Right atrium auricular region (tissue), 2 donors: ENCODE results near the gene S100A3. TPM values are rescaled to one million over a fixed set of nuclear protein-coding genes. Genes with fewer than 3 reads are reported as not detected.
"Not testable (repeated sequence)": the region's sequence is repeated elsewhere in the genome, so short reads cannot be mapped to it uniquely, and the experiment has no call there.

Experiments used
- DNase-seq: peaks from one replicate; pipeline ENCODE4 v3.0.0-alpha.2; 2019; ENCODE audit warnings: low spot score
- H3K27ac ChIP-seq, 2 donors: fragments of 200-600 bp; sonication (generic); 1 replicate in 1 of 2; 2 replicates in 1 of 2; pipeline ENCODE4 v1.5.1; 2016 to 2019
- H3K27me3 ChIP-seq, 2 donors: fragments of 200-600 bp; sonication (generic); one replicate each; pipeline versions ENCODE4 v1.5.1 to v1.6.0; 2017 to 2019
- H3K36me3 ChIP-seq: fragments of 200-600 bp; sonication (generic); one replicate; pipeline ENCODE4 v1.5.1; 2016
- H3K4me1 ChIP-seq, 2 donors: fragments of 200-600 bp; sonication (generic); one replicate each; pipeline versions ENCODE4 v1.5.1 to v1.6.0; 2017 to 2019
- H3K4me3 ChIP-seq, 2 donors: fragments of 200-600 bp; sonication (generic); 1 replicate in 1 of 2; 2 replicates in 1 of 2; pipeline ENCODE4 v1.5.1; 2017 to 2019; ENCODE audit warnings: mild to moderate bottlenecking in 1 of 2, moderate library complexity in 1 of 2
- H3K9me3 ChIP-seq, 2 donors: fragments of 200-600 bp; sonication (generic); one replicate each; pipeline ENCODE4 v1.5.1; 2019
- total RNA-seq, 2 donors: library from RNA; depleted of rRNA; stranded (reverse); fragments of >200 nt; gene quantifications; one replicate each; pipeline ENCODE4 v1.1.0, GENCODE V29; 2016
- TF ChIP-seq, protein P1 (sequence below), 2 donors: fragments of 200-600 bp; sonication (generic); IDR thresholded peaks; one replicate each; pipeline ENCODE4 v1.5.1; 2019; ENCODE audit warnings: antibody characterized with exemption in 2 of 2

S100A3 gene
- total RNA-seq, 2 donors from 2014 or later: 1.8 to 3.4 TPM

DNA sequence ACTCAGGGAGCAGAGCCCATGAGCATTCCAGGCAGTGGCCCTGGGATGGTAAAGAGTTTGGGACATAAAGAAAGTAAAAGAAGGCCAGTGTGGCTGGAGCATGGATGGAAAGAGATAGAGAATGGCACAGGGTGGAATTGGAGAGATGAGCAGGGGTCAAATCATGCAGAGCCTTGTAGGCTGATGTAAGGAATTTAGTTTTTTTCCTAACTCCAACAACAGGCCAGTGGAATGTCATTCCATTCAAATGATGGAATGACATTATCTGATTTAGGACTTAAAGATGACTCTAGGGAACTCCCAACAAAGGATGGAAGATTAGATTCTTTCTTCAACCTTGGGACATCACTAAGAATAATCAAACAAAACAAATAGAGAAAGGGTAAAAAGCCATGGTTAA lies 29.4 kb upstream of the S100A3 start:
- Histone ChIP-seq H3K4me3 (no peak overlapping the region), H3K36me3 (no peaks in the 10 kb centered on the region), H3K27ac (no peak overlapping the region), H3K9me3 (no peaks in the 10 kb centered on the region), H3K27me3 (no peaks in the 10 kb centered on the region), H3K4me1 (no peaks in the 10 kb centered on the region)
- TF ChIP-seq, protein P1, sequence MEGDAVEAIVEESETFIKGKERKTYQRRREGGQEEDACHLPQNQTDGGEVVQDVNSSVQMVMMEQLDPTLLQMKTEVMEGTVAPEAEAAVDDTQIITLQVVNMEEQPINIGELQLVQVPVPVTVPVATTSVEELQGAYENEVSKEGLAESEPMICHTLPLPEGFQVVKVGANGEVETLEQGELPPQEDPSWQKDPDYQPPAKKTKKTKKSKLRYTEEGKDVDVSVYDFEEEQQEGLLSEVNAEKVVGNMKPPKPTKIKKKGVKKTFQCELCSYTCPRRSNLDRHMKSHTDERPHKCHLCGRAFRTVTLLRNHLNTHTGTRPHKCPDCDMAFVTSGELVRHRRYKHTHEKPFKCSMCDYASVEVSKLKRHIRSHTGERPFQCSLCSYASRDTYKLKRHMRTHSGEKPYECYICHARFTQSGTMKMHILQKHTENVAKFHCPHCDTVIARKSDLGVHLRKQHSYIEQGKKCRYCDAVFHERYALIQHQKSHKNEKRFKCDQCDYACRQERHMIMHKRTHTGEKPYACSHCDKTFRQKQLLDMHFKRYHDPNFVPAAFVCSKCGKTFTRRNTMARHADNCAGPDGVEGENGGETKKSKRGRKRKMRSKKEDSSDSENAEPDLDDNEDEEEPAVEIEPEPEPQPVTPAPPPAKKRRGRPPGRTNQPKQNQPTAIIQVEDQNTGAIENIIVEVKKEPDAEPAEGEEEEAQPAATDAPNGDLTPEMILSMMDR (IDR thresholded peaks at IDR 0.05): no peak
- DNase-seq: no peak

DNA sequence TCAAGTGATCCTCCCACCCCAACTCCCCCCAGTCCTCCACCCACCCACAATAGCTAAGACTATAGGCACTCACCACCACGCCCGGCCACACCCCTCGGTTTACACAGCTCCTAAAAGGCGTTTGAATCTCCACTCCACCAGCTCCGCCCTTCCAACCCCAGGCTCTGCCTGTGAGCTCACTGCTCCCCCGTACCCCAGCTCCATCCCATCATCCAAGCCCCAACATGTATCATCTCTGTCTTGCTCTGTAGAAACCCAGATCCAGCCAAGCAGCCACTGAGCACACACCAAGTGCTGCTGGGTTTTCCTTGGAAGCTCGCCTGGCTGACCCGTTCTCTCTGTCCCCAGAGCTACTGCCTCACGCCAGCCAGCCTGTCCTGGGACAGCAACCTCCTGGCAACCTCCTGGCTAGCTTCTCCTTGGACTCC lies 28.6 kb upstream of the S100A3 start:
- H3K27ac ChIP-seq: no peak overlapping the region
- peak; percentile 63 for DNase-seq

DNA sequence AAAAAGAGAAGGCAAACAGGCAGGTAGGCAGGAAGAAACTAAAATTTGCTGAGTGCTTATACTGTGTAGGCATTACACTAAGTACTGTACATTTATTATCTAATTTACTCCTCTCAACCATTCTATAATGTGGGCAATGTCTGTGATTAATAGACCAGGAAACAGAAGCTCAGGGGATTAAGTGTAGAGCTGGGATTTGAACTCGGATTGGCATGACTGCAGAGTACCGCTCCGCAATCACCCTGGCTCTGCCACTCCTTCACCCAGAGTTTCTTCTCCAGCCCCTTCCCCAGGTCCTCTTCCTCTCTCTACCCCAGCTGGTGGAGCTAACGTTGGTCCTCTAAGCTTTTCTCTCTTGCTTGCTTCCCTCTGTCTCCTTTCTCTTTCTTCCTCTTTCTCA lies 28.1 kb upstream of the S100A3 start:
- DNase-seq: no peak
- TF ChIP-seq, protein P1 (IDR thresholded peaks at IDR 0.05): no peak
- H3K4me3 ChIP-seq: no peak overlapping the region
- peaks cover 0 to 12% of the 10 kb centered on the region in 2 donors for H3K4me1 ChIP-seq
- no peaks in the 10 kb centered on the region for H3K9me3 ChIP-seq
- H3K27ac ChIP-seq: no peak overlapping the region
- no peaks in the 10 kb centered on the region for H3K36me3 ChIP-seq
- H3K27me3 ChIP-seq: no peaks in the 10 kb centered on the region

More for the DNA sequence above, 28.6 kb upstream of the S100A3 start:
- TF ChIP-seq, protein P1 (IDR thresholded peaks at IDR 0.05): no peak
- Histone ChIP-seq H3K9me3 (no peaks in the 10 kb centered on the region), H3K27me3 (no peaks in the 10 kb centered on the region), H3K4me1 (peaks cover 0 to 7% of the 10 kb centered on the region in 2 donors), H3K4me3 (no peak overlapping the region), H3K36me3 (no peaks in the 10 kb centered on the region)

DNA sequence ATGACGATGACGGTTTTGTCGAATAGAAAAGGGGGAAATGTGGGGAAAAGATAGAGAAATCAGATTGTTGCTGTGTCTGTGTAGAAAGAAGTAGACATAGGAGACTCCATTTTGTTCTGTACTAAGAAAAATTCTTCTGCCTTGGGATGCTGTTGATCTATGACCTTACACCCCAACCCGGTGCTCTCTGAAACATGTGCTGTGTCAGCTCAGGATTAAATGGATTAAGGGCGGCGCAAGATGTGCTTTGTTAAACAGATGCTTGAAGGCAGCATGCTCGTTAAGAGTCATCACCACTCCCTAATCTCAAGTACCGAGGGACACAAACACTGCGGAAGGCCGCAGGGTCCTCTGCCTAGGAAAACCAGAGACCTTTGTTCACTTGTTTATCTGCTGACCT lies 26.4 kb upstream of the S100A3 start:
- H3K27ac ChIP-seq, H3K27me3 ChIP-seq, DNase-seq, H3K9me3 ChIP-seq, H3K4me3 ChIP-seq, H3K36me3 ChIP-seq: not testable (repeated sequence)
- peaks cover 0 to 15% of the 10 kb centered on the region in 2 donors for H3K4me1 ChIP-seq

DNA sequence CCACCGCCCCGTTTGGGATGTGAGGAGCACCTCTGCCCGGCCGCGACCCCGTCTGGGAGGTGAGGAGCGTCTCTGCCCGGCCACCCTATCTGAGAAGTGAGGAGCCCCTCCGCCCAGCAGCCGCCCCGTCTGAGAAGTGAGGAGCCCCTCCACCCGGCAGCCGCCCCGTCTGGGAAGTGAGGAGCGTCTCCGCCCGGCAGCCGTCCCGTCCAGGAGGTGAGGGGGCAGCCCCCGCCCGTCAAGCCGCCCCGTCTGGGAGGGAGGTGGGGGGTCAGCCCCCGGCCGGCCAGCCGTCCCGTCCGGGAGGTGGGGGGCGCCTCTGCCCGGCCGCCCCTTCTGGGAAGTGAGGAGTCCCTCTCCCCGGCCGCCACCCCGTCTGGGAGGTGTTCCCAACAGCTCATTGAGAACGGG lies 26.0 kb upstream of the S100A3 start:
- DNase-seq, H3K27ac ChIP-seq, H3K4me3 ChIP-seq, H3K36me3 ChIP-seq, H3K9me3 ChIP-seq, H3K27me3 ChIP-seq: not testable (repeated sequence)
- H3K4me1 ChIP-seq: peaks cover 0 to 15% of the 10 kb centered on the region in 2 donors

- TF ChIP-seq, protein P1 (IDR thresholded peaks at IDR 0.05): no peak
- peak overlapping the region in 1 of 2 donors; percentile 74 for H3K27ac ChIP-seq
Measured at GRCh38 chr1:153573351-153573750, 24.3 kb upstream of the S100A3 start.

DNA sequence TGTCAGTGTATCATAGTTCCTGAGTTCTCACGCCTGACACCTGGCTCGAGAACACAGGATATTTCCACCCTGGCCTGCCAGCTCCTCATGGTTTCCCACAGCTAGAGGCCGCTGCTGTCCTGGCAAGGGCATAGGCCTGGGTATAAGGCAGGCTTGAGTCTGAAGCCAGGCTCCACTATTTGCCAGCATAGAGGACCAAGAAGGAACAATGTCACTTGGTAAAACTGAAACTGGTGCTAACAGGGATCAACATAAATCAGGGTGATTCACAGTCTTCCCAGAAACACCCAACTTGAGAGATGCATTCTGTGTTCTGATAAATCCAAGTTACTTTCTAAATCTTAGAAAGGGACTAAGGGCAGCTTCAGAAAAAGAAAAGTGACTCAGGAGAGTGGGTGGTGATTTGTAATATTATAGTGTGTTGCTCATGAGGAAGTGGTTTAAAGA lies 23.5 kb upstream of the S100A3 start:
- peak; percentile 82 for DNase-seq
- Histone ChIP-seq H3K27ac (peak overlapping the region; percentile 55 to 74), H3K9me3 (no peaks in the 10 kb centered on the region), H3K27me3 (no peaks in the 10 kb centered on the region), H3K4me3 (no peak overlapping the region), H3K4me1 (peaks cover 0 to 32% of the 10 kb centered on the region in 2 donors), H3K36me3 (no peaks in the 10 kb centered on the region)
- TF ChIP-seq, protein P1 (IDR thresholded peaks at IDR 0.05): peak; percentile 82 to 92

More at GRCh38 chr1:153573351-153573750, 24.3 kb upstream of the S100A3 start:
- Histone ChIP-seq H3K27me3 (no peaks in the 10 kb centered on the region), H3K4me1 (peaks cover 0 to 24% of the 10 kb centered on the region in 2 donors), H3K36me3 (no peaks in the 10 kb centered on the region), H3K9me3 (no peaks in the 10 kb centered on the region), H3K4me3 (no peak overlapping the region)
- no peak for DNase-seq
